ENCODE results near the gene QRICH2.
"Not testable (repeated sequence)": the region's sequence is repeated elsewhere in the genome, so short reads cannot be mapped to it uniquely, and the experiment has no call there.

The QRICH2 gene

GRCh38 chr17:76270127-76270592 lies 37.9 kb downstream of the QRICH2 start:
- DNase-seq (ENCODE audit: low read depth), result no peak
- TF ChIP-seq CTCF (IDR thresholded peaks at IDR 0.05; ENCODE audit: insufficient read depth, low read depth, low read length, missing control alignments), result no peak
- H3K4me3 ChIP-seq (ENCODE audit: low read length), result no peak overlapping the region

- no peak for DNase-seq (ENCODE audit: low read depth)
- TF ChIP-seq CTCF (IDR thresholded peaks at IDR 0.05; ENCODE audit: insufficient read depth, low read depth, low read length, missing control alignments), result no peak
- no peak overlapping the region for H3K4me3 ChIP-seq (ENCODE audit: low read length)
Observed at GRCh38 chr17:76268991-76269981, 38.8 kb downstream of the QRICH2 start.

- peak; percentile 95 for DNase-seq (ENCODE audit: low read depth)
- H3K4me3 ChIP-seq (ENCODE audit: low read length), result peak overlapping the region; percentile 20
- no peak for TF ChIP-seq CTCF (IDR thresholded peaks at IDR 0.05; ENCODE audit: insufficient read depth, low read depth, low read length, missing control alignments)
Observed at GRCh38 chr17:76268015-76268749, 39.9 kb downstream of the QRICH2 start.

- DNase-seq (ENCODE audit: low read depth); H3K4me3 ChIP-seq (ENCODE audit: low read length): not testable (repeated sequence)
Observed at GRCh38 chr17:76267581-76268001, 40.5 kb downstream of the QRICH2 start.

GRCh38 chr17:76267051-76267576 lies 41.0 kb downstream of the QRICH2 start:
- no peak for TF ChIP-seq CTCF (IDR thresholded peaks at IDR 0.05; ENCODE audit: insufficient read depth, low read depth, low read length, missing control alignments)
- peak overlapping the region; percentile 65 for H3K4me3 ChIP-seq (ENCODE audit: low read length)
- no peak for DNase-seq (ENCODE audit: low read depth)

- peak overlapping the region; percentile 65 for H3K4me3 ChIP-seq (ENCODE audit: low read length)
- TF ChIP-seq CTCF (IDR thresholded peaks at IDR 0.05; ENCODE audit: insufficient read depth, low read depth, low read length, missing control alignments), result no peak
- DNase-seq (ENCODE audit: low read depth), result peak; percentile 47
Observed at GRCh38 chr17:76266244-76266938, 41.7 kb downstream of the QRICH2 start.
